ENCODE data around the gene TCEANC2.

DNA sequence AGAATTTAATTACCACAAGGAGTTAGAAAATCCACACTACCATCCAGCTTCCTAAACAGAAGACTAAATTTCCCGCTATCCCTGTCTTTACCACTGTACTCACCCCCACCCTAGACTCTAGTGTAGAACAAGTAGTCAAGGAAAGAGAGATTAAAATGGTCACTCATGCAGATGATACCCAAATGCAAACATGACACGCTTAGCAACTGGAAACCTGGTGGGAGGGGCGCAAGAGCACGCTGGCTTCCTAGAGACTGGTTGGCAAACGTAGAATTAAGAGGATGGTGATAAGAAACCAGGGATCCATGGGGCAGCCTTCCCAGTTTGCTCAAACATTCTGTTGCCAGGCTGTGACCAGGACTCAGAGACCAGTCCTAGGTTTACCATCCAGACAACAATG is 25.6 kb upstream of the TCEANC2 start:
- no peak for TF ChIP-seq POLR2A (IDR thresholded peaks at IDR 0.05)
- TF ChIP-seq, protein P1, sequence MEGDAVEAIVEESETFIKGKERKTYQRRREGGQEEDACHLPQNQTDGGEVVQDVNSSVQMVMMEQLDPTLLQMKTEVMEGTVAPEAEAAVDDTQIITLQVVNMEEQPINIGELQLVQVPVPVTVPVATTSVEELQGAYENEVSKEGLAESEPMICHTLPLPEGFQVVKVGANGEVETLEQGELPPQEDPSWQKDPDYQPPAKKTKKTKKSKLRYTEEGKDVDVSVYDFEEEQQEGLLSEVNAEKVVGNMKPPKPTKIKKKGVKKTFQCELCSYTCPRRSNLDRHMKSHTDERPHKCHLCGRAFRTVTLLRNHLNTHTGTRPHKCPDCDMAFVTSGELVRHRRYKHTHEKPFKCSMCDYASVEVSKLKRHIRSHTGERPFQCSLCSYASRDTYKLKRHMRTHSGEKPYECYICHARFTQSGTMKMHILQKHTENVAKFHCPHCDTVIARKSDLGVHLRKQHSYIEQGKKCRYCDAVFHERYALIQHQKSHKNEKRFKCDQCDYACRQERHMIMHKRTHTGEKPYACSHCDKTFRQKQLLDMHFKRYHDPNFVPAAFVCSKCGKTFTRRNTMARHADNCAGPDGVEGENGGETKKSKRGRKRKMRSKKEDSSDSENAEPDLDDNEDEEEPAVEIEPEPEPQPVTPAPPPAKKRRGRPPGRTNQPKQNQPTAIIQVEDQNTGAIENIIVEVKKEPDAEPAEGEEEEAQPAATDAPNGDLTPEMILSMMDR (IDR thresholded peaks at IDR 0.05), result no peak

Measured in esophagus squamous epithelium (tissue), 4 donors.